ENCODE results near the gene THBS3. TPM values are rescaled to one million over a fixed set of nuclear protein-coding genes. Genes with fewer than 3 reads are reported as not detected.
"Not testable (repeated sequence)": the region's sequence is repeated elsewhere in the genome, so short reads cannot be mapped to it uniquely, and the experiment has no call there.

The THBS3 gene
- total RNA-seq, 1 experiment from 2014 or later: 14.9 TPM

DNA sequence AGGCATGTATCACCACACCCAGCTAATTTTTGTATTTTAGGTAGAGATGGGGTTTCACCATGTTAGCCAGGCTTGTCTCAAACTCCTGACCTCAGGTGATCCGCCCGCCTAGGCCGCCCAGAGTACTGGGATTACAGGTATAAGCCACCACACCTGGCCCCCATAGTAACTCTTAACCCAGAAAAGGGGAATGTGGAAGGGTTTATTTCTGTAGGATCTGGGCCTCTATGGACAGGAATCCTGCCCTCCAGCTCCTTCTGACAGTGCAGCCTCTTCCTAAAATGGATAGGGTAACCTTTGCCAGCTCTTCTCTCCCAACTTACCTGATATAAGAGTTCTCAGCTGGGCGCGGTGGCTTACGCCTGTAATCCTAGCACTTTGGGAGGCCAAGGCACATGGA is 45.1 kb downstream of the THBS3 start:
- not testable (repeated sequence) for DNase-seq; H3K36me3 ChIP-seq (replicated peaks; ENCODE audit: control insufficient read depth, insufficient read depth, low read length); H3K27me3 ChIP-seq (ENCODE audit: control insufficient read depth, insufficient read depth, low read length); H3K4me3 ChIP-seq (ENCODE audit: insufficient read depth, low read depth, low read length)

DNA sequence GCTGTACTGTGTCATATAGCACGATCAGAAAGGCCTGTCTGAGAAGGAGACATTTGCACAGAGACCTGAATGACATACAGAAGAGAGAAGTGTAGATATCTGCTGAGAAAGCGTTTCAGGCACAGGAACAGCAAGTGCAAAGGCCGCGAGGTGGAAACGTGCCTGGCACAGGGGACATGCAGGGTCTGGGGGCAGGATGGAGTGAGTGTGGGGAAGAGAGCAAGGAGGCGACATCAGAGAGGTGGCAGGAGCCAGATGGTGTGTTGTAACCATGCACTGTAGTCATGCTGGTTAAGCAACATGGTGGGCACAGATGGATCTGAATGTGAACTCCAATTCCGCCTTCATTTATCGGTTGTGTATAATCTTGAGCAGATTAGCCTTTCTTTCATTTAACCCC is 47.6 kb downstream of the THBS3 start:
- H3K27me3 ChIP-seq (ENCODE audit: control insufficient read depth, insufficient read depth, low read length): no peaks in the 10 kb centered on the region
- no peak for DNase-seq
- no peak overlapping the region for H3K4me3 ChIP-seq (ENCODE audit: insufficient read depth, low read depth, low read length)
- H3K36me3 ChIP-seq (replicated peaks; ENCODE audit: control insufficient read depth, insufficient read depth, low read length): no peaks in the 10 kb centered on the region

DNA sequence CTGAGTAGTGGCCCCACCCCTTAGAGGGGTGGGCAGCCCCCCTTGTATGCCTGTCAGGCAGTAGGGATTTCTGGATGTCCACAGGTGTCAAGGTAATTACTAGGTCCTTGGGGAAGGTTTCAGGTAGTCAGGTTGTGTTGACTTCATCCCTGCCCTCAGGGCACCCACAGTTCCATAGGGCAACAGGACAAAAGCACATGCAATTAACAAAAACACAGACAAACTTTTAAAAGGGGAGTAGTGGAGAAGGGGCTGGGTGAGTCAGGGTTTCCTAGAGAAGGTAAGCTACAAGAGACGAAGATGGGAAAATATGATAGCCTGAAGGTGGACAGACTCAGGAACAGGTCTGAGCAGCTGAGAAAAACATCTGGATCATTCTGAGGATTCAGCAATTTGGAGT is 48.7 kb downstream of the THBS3 start:
- no peaks in the 10 kb centered on the region for H3K36me3 ChIP-seq (replicated peaks; ENCODE audit: control insufficient read depth, insufficient read depth, low read length)
- no peak for DNase-seq
- H3K4me3 ChIP-seq (ENCODE audit: insufficient read depth, low read depth, low read length): no peak overlapping the region
- H3K27me3 ChIP-seq (ENCODE audit: control insufficient read depth, insufficient read depth, low read length): no peaks in the 10 kb centered on the region

DNA sequence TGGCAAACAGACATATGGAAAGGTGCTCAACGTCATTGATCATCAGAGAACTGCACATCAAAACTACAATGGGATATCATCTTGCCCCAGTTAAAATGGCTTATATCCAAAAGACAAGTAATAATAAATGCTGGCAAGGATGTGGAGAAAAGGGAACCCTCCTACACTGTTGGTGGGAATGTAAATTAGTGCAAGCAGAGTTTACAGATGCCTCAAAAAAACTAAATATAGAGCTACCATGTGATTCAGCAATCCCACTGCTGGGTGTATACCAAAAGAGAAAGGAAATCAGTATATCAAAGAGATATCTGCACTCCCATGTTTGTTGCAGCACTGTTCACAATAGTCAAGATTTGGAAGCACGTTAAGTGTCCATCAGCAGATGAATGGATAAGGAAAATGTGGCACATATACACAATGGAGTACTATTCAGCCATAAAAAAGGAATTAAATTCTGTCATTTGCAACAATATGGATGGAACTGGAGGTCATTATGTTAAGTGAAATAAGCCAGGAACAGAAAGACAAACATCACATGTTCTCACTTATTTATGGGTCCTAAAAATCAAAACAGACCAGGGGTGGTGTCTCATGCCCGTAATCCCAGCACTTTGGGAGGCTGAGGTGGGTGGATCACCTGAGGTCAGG is 51.6 kb downstream of the THBS3 start:
- H3K27me3 ChIP-seq (ENCODE audit: control insufficient read depth, insufficient read depth, low read length); H3K36me3 ChIP-seq (replicated peaks; ENCODE audit: control insufficient read depth, insufficient read depth, low read length); H3K4me3 ChIP-seq (ENCODE audit: insufficient read depth, low read depth, low read length); DNase-seq: not testable (repeated sequence)

Other genes starting within 250 kb of the THBS3 start
- 52.6 and 62.8 TPM in 2 replicates for gene PYGO2, start 246.1 kb downstream of the THBS3 start, total RNA-seq (2014; rRNA removed; shearing (Covaris generic))
- 298 and 333 TPM in 2 replicates for gene SHC1, start 237.2 kb downstream of the THBS3 start, total RNA-seq (2014; rRNA removed; shearing (Covaris generic))
- gene CKS1B, start 233.2 kb downstream of the THBS3 start, total RNA-seq (2014; rRNA removed; shearing (Covaris generic)): 342 and 347 TPM in 2 replicates
- gene FLAD1, start 224.6 kb downstream of the THBS3 start, total RNA-seq (2014; rRNA removed; shearing (Covaris generic)): 152 and 177 TPM in 2 replicates
- 0.21 and 1.00 TPM in 2 replicates for gene LENEP, start 214.3 kb downstream of the THBS3 start, total RNA-seq (2014; rRNA removed; shearing (Covaris generic))
- gene ZBTB7B, start 205.1 kb downstream of the THBS3 start, total RNA-seq (2014; rRNA removed; shearing (Covaris generic)): 39.2 and 40.6 TPM in 2 replicates
- 0.31 and 1.5 TPM in 2 replicates for gene DCST2, start 174.1 kb downstream of the THBS3 start, total RNA-seq (2014; rRNA removed; shearing (Covaris generic))
- not detected in 2 replicates for gene DCST1, start 174.1 kb downstream of the THBS3 start, total RNA-seq (2014; rRNA removed; shearing (Covaris generic))
- 34.9 and 35.0 TPM in 2 replicates for gene ADAM15, start 156.6 kb downstream of the THBS3 start, total RNA-seq (2014; rRNA removed; shearing (Covaris generic))
- gene EFNA4, start 144.2 kb downstream of the THBS3 start, total RNA-seq (2014; rRNA removed; shearing (Covaris generic)): 59.5 and 59.6 TPM in 2 replicates
- gene EFNA3, start 129.1 kb downstream of the THBS3 start, total RNA-seq (2014; rRNA removed; shearing (Covaris generic)): 17.5 and 24.9 TPM in 2 replicates
- 4.9 and 6.4 TPM in 2 replicates for gene EFNA1, start 80.0 kb downstream of the THBS3 start, total RNA-seq (2014; rRNA removed; shearing (Covaris generic))
- 73.7 and 79.2 TPM in 2 replicates for gene SLC50A1, start 72.0 kb downstream of the THBS3 start, total RNA-seq (2014; rRNA removed; shearing (Covaris generic))
- 119 and 193 TPM in 2 replicates for gene DPM3, start 67.4 kb downstream of the THBS3 start, total RNA-seq (2014; rRNA removed; shearing (Covaris generic))
- gene KRTCAP2, start 34.6 kb downstream of the THBS3 start, total RNA-seq (2014; rRNA removed; shearing (Covaris generic)): 165 and 204 TPM in 2 replicates
- 9.9 and 11.1 TPM in 2 replicates for gene TRIM46, start 34.0 kb downstream of the THBS3 start, total RNA-seq (2014; rRNA removed; shearing (Covaris generic))
- 180 and 221 TPM in 2 replicates for gene MTX1, start 798 bp upstream of the THBS3 start, total RNA-seq (2014; rRNA removed; shearing (Covaris generic))
- 9.4 and 14.7 TPM in 2 replicates for gene ENTREP3, start 47.6 kb upstream of the THBS3 start, total RNA-seq (2014; rRNA removed; shearing (Covaris generic))
- gene SCAMP3, start 54.5 kb upstream of the THBS3 start, total RNA-seq (2014; rRNA removed; shearing (Covaris generic)): 59.4 and 61.4 TPM in 2 replicates
- 38.7 and 48.6 TPM in 2 replicates for gene CLK2, start 65.6 kb upstream of the THBS3 start, total RNA-seq (2014; rRNA removed; shearing (Covaris generic))
- 5.1 and 7.7 TPM in 2 replicates for gene HCN3, start 69.6 kb upstream of the THBS3 start, total RNA-seq (2014; rRNA removed; shearing (Covaris generic))
- 1.00 and 2.2 TPM in 2 replicates for gene PKLR, start 93.5 kb upstream of the THBS3 start, total RNA-seq (2014; rRNA removed; shearing (Covaris generic))
- gene FDPS, start 101.0 kb upstream of the THBS3 start, total RNA-seq (2014; rRNA removed; shearing (Covaris generic)): 309 and 339 TPM in 2 replicates
- gene RUSC1, start 113.0 kb upstream of the THBS3 start, total RNA-seq (2014; rRNA removed; shearing (Covaris generic)): 85.2 and 93.8 TPM in 2 replicates